22Rv1 (cell line): ENCODE results near the gene SGPL1.

Experiments
- H3K27ac ChIP-seq: fragments of 450-650 bp; 2 replicates; pipeline ENCODE4 v1.5.1; 2017
- ZFX ChIP-seq: fragments of 450-650 bp; IDR thresholded peaks from 2 replicates; pipeline ENCODE4 v1.6.1; 2017; ENCODE audit warnings: antibody characterized with exemption, borderline replicate concordance
- TF ChIP-seq, protein P1 (sequence below): fragments of 450-650 bp; IDR thresholded peaks from 2 replicates; pipeline ENCODE4 v1.5.1; 2017; ENCODE audit warnings: mild to moderate bottlenecking

The SGPL1 gene

DNA sequence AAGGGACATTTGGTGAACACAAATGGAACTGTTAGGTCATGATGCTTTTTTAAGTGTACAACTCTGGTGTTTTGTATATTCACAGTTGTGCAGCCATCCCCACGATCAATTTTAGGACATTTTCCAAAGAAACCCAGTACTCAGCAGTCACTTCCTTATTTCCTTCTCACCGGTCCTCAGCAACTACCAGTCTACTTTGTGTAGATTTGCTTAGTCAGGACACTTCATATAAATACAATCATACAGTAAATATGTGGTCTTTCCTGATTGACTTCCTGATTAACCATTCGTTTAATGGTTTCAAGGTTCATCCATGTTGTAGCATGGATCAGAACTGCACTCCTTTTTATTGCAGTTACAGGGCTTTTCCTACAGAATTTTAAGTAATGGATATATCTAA, 14.4 kb downstream of the SGPL1 start:
- TF ChIP-seq, protein P1, sequence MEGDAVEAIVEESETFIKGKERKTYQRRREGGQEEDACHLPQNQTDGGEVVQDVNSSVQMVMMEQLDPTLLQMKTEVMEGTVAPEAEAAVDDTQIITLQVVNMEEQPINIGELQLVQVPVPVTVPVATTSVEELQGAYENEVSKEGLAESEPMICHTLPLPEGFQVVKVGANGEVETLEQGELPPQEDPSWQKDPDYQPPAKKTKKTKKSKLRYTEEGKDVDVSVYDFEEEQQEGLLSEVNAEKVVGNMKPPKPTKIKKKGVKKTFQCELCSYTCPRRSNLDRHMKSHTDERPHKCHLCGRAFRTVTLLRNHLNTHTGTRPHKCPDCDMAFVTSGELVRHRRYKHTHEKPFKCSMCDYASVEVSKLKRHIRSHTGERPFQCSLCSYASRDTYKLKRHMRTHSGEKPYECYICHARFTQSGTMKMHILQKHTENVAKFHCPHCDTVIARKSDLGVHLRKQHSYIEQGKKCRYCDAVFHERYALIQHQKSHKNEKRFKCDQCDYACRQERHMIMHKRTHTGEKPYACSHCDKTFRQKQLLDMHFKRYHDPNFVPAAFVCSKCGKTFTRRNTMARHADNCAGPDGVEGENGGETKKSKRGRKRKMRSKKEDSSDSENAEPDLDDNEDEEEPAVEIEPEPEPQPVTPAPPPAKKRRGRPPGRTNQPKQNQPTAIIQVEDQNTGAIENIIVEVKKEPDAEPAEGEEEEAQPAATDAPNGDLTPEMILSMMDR = no peak
- no peak for TF ChIP-seq ZFX
- H3K27ac ChIP-seq = no peak overlapping the region

DNA sequence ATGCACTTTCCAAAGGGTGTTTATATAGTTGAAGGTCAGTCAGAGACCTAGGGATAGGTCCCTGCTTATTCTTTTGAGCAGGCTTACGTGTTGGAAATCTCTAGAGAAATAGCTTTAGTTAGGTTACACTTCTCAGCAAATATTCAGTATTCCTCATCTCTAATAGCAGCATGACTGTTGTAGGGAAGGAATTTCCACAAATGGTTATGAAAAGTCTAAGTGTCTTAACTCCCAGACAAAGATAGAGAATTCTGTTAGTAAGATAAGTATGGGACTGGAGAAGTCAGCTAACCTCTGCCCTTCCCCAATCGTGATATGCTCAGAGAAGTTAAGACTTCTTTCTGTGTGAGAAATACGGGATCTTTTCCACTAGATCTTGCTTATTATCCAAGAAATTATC, 16.5 kb downstream of the SGPL1 start:
- no peak overlapping the region for H3K27ac ChIP-seq

DNA sequence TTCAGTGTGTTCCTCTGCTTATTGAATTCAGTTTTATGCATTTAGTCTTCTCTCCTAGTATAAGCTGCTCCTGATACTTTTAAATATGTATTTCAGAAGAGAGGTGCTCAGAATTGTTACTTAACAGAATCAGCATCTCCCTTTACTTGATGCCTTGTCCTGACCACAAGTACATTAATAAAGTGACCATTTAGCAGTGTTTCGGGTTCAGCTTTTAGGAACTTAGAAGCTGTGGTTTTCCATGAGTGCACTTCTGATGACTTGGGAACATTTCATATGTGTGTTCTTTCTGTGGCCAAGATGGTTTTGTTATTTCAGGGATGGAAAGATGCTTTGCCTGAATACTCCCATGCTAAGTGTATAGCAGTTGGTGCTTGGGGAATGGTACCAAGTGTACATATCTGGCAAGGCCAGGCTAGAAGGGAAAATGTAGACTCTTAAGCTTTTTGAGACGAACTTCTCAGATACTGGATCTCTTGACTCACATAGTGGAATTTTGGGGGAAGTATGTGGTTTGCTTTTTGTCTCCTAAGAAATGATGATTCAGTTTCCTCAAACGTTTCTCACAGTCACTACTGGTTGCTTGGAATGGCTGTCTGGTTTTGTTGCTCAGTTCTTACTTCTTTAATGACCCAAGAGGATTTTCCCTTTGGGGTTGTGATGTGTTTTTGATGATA, 17.2 kb downstream of the SGPL1 start:
- TF ChIP-seq, protein P1 = no peak
- TF ChIP-seq ZFX = no peak
- no peak overlapping the region for H3K27ac ChIP-seq

More for the DNA sequence above, 16.5 kb downstream of the SGPL1 start:
- TF ChIP-seq, protein P1 = no peak
- TF ChIP-seq ZFX = no peak

DNA sequence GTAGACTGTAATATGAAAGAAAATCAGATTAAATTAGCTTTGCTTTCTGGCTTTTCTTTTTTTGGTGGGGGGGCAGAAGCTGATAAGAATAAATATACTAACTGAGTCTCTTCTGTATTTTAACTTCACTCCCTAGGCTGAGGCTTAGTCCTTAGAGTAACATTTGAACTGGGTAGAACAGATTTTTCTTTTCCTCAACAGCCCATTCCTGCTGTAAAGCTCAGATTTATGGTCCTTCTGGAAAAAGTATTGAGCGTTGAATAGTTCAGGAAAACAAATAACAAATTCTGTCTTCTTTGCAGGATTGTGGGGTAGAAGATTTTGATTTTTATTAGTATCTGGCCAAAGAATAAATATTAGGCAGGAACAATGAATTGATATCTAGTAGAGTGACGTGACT, 17.9 kb downstream of the SGPL1 start:
- H3K27ac ChIP-seq = no peak overlapping the region

DNA sequence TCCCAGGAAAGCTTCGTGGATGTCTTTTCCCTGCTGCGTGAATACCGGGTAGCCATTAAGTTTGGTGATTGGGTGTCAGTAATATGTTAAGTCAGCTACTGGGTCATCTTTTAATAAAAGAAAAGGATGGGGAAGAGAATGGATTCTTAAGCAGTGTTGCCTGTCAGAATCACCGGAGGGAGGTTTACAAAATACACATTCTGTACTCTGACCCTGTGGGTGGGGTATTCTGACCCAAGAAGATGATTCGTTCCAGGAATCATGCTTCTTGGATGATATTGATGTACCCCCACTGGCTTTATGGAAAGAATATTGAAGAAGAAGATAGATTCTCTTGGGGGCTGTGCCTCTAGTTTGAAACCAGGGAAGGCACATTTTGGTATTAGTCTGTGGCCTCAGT, 18.3 kb downstream of the SGPL1 start:
- H3K27ac ChIP-seq = no peak overlapping the region
- no peak for TF ChIP-seq ZFX
- TF ChIP-seq, protein P1 = no peak

More for the DNA sequence above, 17.9 kb downstream of the SGPL1 start:
- TF ChIP-seq, protein P1 = no peak
- no peak for TF ChIP-seq ZFX

DNA sequence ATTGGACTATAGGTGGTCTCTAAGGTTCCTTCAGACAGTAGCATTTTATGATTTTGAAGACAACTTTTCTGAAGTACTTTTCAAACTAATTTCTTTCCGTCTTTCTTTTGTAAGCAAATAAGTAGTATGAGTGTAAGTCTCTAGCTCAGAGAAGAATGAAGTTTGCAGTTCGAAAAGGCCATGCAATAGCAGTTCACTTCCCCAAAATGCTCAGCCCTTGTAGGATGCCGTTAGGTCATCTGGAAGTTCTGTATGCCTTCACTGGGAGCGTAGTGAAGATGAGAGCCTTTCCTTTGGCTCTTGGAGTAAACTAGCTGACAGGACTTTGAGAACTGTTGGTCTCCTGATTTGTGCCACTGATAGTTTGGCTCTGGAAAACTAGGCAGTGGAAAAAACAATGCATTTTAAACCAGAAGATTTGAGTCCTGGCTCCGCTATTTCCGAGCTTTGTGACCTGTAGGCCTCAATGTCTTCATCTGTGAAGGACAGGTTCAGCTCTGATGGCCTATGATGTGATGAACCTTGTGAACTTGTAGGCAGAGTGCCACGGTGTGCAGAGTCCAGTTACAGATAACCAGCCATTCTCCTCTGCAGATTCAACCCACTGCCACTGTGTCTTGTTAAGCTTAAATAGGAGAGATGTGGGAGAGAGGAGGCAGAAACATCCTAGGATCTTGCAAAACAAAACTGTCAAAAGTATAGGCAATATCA, 18.8 kb downstream of the SGPL1 start:
- no peak overlapping the region for H3K27ac ChIP-seq
- TF ChIP-seq, protein P1 = no peak
- no peak for TF ChIP-seq ZFX

DNA sequence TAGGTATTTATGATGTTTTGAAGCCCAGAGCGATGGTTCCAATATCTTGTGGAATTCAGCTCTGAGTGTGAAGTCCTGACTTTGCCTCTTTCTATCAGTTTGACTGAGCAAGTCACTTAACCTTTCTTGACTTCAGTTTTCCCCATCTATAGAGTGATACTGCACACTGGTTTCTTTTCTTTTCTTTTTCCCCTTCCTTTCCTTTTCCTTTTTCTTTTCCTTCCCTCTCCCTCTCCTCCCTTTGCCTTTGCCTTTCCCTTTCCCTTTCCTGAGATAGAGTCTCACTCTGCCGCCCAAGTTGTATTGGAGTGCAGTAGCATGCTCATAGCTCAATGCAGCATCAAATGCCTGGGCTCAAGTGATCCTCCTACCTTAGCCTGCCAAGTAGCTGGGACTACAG, 20.6 kb downstream of the SGPL1 start:
- TF ChIP-seq, protein P1 = no peak
- no peak for TF ChIP-seq ZFX
- H3K27ac ChIP-seq = no peak overlapping the region
